Immature natural killer cell (primary cell): ENCODE data around the gene SPAG17. TPM values are rescaled to one million over a fixed set of nuclear protein-coding genes. Genes with fewer than 3 reads are reported as not detected.

Experiments used
- DNase-seq, 3 donors: peaks; one replicate each; pipeline ENCODE4 v3.0.0; 2022; ENCODE audit warnings: mixed read lengths in 1 of 3
- H3K27ac Mint-ChIP-seq, 6 donors: one replicate each; pipeline ENCODE4 v1.8.0; 2020; ENCODE audit warnings: mixed read lengths in 6 of 6, mild to moderate bottlenecking in 5 of 6, inconsistent platforms in 4 of 6, moderate library complexity in 3 of 6
- H3K27me3 Mint-ChIP-seq, 3 donors: one replicate each; pipeline ENCODE4 v1.8.0; 2020 to 2021; ENCODE audit warnings: low read depth in 3 of 3, mild to moderate bottlenecking in 3 of 3, mixed read lengths in 3 of 3, moderate library complexity in 3 of 3, inconsistent platforms in 1 of 3
- H3K36me3 Mint-ChIP-seq, 3 donors: one replicate each; pipeline ENCODE4 v1.8.0; 2020; ENCODE audit warnings: mixed read lengths in 3 of 3, inconsistent platforms in 2 of 3, mild to moderate bottlenecking in 2 of 3
- H3K4me1 Mint-ChIP-seq, 2 donors: one replicate each; pipeline ENCODE4 v1.8.0; 2020; ENCODE audit warnings: inconsistent platforms in 2 of 2, mild to moderate bottlenecking in 2 of 2, mixed read lengths in 2 of 2, moderate library complexity in 1 of 2
- H3K4me3 Mint-ChIP-seq, 5 donors: one replicate each; pipeline ENCODE4 v1.8.0; 2020; ENCODE audit warnings: mild to moderate bottlenecking in 5 of 5, mixed read lengths in 5 of 5, inconsistent platforms in 3 of 5, moderate library complexity in 3 of 5
- H3K9me3 Mint-ChIP-seq, 6 donors: one replicate each; pipeline ENCODE4 v1.8.0; 2020; ENCODE audit warnings: mild to moderate bottlenecking in 6 of 6, mixed read lengths in 6 of 6, inconsistent platforms in 4 of 6, moderate library complexity in 3 of 6
- polyA plus RNA-seq, 3 donors: library from polyadenylated mRNA; unstranded; fragments of 300-500 nt; fragmentation: Illumina TruSeq; gene quantifications; one replicate each; pipeline ENCODE4 v1.2.3, GENCODE V29; 2021

Gene SPAG17
- polyA plus RNA-seq, 3 donors from 2014 or later, result not detected

DNA sequence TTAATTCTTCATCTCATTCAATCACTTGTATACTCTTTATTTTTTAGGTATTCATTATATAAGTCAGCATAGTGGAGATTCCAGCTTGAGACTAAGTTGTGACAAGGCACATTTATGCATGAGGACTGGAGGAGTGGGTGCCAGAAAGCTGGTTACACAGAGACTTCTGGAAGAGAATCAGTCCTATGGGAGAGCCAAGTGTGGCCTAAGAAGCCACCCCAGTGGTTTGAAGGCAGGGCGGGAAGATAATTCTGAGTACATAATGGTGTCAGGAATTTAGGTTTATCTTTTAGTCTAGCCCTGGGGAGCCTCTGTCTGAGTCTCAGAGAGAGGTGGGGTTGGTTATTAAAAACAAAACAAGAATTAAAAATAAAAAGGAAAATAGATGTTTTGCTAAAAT, 83.0 kb downstream of the SPAG17 start:
- Mint-ChIP-seq H3K36me3 (no peaks in the 10 kb centered on the region), H3K4me1 (no peaks in the 10 kb centered on the region), H3K9me3 (no peaks in the 10 kb centered on the region), H3K4me3 (no peak overlapping the region), H3K27me3 (no peaks in the 10 kb centered on the region), H3K27ac (no peak overlapping the region)
- DNase-seq, result no peak

- no peaks in the 10 kb centered on the region for H3K36me3 Mint-ChIP-seq
- H3K4me1 Mint-ChIP-seq, result no peaks in the 10 kb centered on the region
- no peak overlapping the region for H3K4me3 Mint-ChIP-seq
- DNase-seq, result no peak
- peaks cover 0 to 3% (median 0%) of the 10 kb centered on the region in 6 donors for H3K9me3 Mint-ChIP-seq
- no peaks in the 10 kb centered on the region for H3K27me3 Mint-ChIP-seq
- H3K27ac Mint-ChIP-seq, result no peak overlapping the region
Measured at GRCh38 chr1:118101515-118101844, 83.5 kb downstream of the SPAG17 start.

GRCh38 chr1:118100686-118101514, 84.1 kb downstream of the SPAG17 start:
- no peak for DNase-seq
- Mint-ChIP-seq H3K27me3 (no peaks in the 10 kb centered on the region), H3K4me3 (no peak overlapping the region), H3K9me3 (peaks cover 0 to 8% (median 0%) of the 10 kb centered on the region in 6 donors), H3K36me3 (no peaks in the 10 kb centered on the region), H3K4me1 (no peaks in the 10 kb centered on the region), H3K27ac (no peak overlapping the region)

GRCh38 chr1:118099686-118100085, 85.3 kb downstream of the SPAG17 start:
- no peak overlapping the region for H3K27ac Mint-ChIP-seq
- no peaks in the 10 kb centered on the region for H3K36me3 Mint-ChIP-seq
- no peak overlapping the region for H3K4me3 Mint-ChIP-seq
- no peaks in the 10 kb centered on the region for H3K27me3 Mint-ChIP-seq
- DNase-seq, result no peak
- no peaks in the 10 kb centered on the region for H3K4me1 Mint-ChIP-seq
- H3K9me3 Mint-ChIP-seq, result peaks cover 0 to 8% (median 0%) of the 10 kb centered on the region in 6 donors

DNA sequence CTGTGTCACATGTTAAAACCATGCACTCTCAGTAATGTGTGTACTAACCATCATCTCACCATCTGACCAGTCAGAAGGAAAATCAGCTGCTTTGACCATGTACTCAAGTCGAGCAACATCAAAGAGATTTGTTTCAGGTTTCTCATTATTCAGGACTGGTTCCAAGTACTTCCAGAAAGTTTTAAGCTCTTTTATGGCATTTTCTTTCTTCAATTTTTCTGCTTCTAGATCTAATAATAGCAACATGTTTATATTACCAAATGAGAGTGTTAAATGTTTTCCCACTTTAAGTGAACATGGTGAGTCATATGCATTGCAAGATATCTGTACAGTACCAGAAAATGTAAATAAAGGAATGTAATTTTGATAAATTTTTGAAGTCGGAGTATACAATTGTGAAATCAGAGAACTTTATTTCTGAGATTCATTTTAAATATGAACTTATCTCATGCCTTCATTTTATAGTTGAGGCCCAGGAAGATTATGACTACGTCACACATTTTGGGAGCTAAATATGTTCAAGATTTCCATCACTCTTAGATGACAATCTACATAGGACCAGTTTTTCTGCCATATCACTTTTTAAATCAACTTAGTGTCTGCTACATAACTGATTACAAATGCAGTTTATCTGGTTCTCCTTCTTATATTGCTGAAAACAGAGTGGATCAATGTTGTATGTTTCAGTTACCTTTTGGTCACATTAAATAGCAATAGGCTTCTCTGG, 87.2 kb downstream of the SPAG17 start:
- Mint-ChIP-seq H3K9me3 (peaks cover 0 to 8% (median 0%) of the 10 kb centered on the region in 6 donors), H3K4me1 (no peaks in the 10 kb centered on the region)
- DNase-seq, result no peak

DNA sequence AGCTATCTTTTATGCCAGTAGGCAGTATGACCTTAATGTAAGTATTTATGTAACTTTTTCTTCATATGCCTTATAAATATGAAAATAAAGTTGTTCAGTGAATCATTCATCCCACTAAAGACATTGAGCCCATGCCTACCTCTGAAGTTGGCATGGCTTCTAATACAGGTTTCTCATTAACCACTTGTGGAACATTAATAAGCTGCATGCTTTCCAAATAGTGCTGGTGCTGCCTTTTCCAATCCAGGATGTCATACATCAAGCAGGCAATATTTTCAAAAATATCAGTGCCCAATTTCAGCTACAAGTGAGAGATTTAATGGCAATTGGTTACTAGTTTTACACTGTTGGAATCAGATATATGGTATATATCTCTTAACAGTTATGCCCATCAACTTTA, 92.0 kb downstream of the SPAG17 start:
- Mint-ChIP-seq H3K27me3 (no peaks in the 10 kb centered on the region), H3K27ac (no peak overlapping the region), H3K36me3 (no peaks in the 10 kb centered on the region), H3K4me1 (no peaks in the 10 kb centered on the region), H3K4me3 (no peak overlapping the region), H3K9me3 (peaks cover 0 to 9% (median under 1%) of the 10 kb centered on the region in 6 donors)
- DNase-seq, result no peak

More for the DNA sequence above, 87.2 kb downstream of the SPAG17 start:
- Mint-ChIP-seq H3K4me3 (no peak overlapping the region), H3K27ac (no peak overlapping the region), H3K36me3 (no peaks in the 10 kb centered on the region), H3K27me3 (no peaks in the 10 kb centered on the region)

- Mint-ChIP-seq H3K27ac (no peak overlapping the region), H3K4me3 (no peak overlapping the region), H3K9me3 (peaks cover 0 to 8% (median 0%) of the 10 kb centered on the region in 6 donors), H3K4me1 (no peaks in the 10 kb centered on the region), H3K27me3 (no peaks in the 10 kb centered on the region), H3K36me3 (no peaks in the 10 kb centered on the region)
- DNase-seq, result no peak
Measured at GRCh38 chr1:118090130-118090529, 94.9 kb downstream of the SPAG17 start.

GRCh38 chr1:118085365-118085764, 99.7 kb downstream of the SPAG17 start:
- DNase-seq, result no peak
- Mint-ChIP-seq H3K4me1 (no peaks in the 10 kb centered on the region), H3K27ac (no peak overlapping the region), H3K4me3 (no peak overlapping the region), H3K27me3 (peaks cover 0 to 5% (median 0%) of the 10 kb centered on the region in 3 donors), H3K36me3 (no peaks in the 10 kb centered on the region), H3K9me3 (peaks cover 0 to 8% (median 4%) of the 10 kb centered on the region in 6 donors)

DNA sequence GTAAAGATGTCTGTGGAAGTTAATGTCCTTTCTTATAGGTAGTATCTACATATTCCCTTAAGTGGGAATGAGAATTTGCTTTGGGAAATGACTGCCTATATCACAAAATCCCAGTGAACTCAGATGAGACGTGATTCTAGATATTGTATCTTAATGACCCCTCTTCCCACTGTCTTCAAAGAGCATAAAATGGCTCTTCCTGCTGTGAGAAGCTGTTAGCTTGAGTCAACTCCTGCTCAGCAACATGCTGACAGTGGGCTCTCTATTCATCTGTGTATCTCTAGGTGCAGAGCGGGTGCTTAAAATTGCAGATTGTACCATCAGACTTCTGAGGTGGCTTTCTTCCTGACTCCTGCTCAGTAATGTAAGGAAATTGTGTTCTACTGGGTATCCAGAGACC, 100.6 kb downstream of the SPAG17 start:
- Mint-ChIP-seq H3K27me3 (peaks cover 0 to 5% (median 0%) of the 10 kb centered on the region in 3 donors), H3K4me3 (no peak overlapping the region), H3K9me3 (peaks cover 0 to 11% (median 4%) of the 10 kb centered on the region in 6 donors), H3K36me3 (no peaks in the 10 kb centered on the region), H3K4me1 (no peaks in the 10 kb centered on the region), H3K27ac (no peak overlapping the region)
- no peak for DNase-seq

DNA sequence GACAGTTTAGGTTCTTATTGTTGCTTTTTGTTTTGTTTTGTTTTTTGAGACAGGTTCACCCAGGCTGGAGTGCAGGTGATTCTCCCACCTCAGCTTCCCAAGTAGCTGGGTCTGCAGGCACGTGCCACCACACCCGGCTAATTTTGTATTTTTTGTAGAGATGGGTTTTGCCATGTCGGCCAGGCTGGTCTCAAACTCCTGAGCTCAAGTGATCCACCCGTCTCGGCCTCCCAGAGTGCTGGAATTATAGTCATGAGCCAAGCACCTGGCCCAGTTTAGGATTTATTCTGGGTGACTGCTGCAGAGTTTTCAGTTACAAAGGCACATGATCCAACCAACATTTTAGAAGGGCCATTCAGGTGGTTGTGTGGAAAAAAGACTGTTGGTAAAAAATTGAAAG, 102.0 kb downstream of the SPAG17 start:
- Mint-ChIP-seq H3K4me3 (no peak overlapping the region), H3K27me3 (peaks cover 0 to 5% (median 0%) of the 10 kb centered on the region in 3 donors), H3K36me3 (no peaks in the 10 kb centered on the region), H3K9me3 (peaks cover 0 to 12% (median 2%) of the 10 kb centered on the region in 6 donors), H3K27ac (no peak overlapping the region), H3K4me1 (no peaks in the 10 kb centered on the region)
- no peak for DNase-seq

GRCh38 chr1:118081387-118081786, 103.6 kb downstream of the SPAG17 start:
- no peak overlapping the region for H3K4me3 Mint-ChIP-seq

GRCh38 chr1:118077331-118078045, 107.5 kb downstream of the SPAG17 start:
- Mint-ChIP-seq H3K9me3 (peaks cover 0 to 5% (median under 1%) of the 10 kb centered on the region in 6 donors), H3K4me3 (no peak overlapping the region), H3K27me3 (peaks cover 0 to 1% (median 1%) of the 10 kb centered on the region in 3 donors), H3K27ac (no peak overlapping the region), H3K36me3 (no peaks in the 10 kb centered on the region), H3K4me1 (no peaks in the 10 kb centered on the region)
- no peak for DNase-seq

More at GRCh38 chr1:118081387-118081786, 103.6 kb downstream of the SPAG17 start:
- Mint-ChIP-seq H3K27ac (no peak overlapping the region), H3K9me3 (peaks cover 0 to 12% (median 2%) of the 10 kb centered on the region in 6 donors), H3K36me3 (no peaks in the 10 kb centered on the region), H3K27me3 (peaks cover 0 to 5% (median 0%) of the 10 kb centered on the region in 3 donors), H3K4me1 (no peaks in the 10 kb centered on the region)
- no peak for DNase-seq

- Mint-ChIP-seq H3K27me3 (peaks cover 0 to 3% (median 2%) of the 10 kb centered on the region in 3 donors), H3K4me3 (no peak overlapping the region), H3K9me3 (peaks cover 0 to 9% (median 0%) of the 10 kb centered on the region in 6 donors), H3K27ac (no peak overlapping the region), H3K4me1 (no peaks in the 10 kb centered on the region), H3K36me3 (no peaks in the 10 kb centered on the region)
- DNase-seq, result no peak
Measured at GRCh38 chr1:118075116-118075515, 109.9 kb downstream of the SPAG17 start.
